ENCODE results near the gene VKORC1L1. TPM values are rescaled to one million over a fixed set of nuclear protein-coding genes. Genes with fewer than 3 reads are reported as not detected.
"Not testable (repeated sequence)": the region's sequence is repeated elsewhere in the genome, so short reads cannot be mapped to it uniquely, and the experiment has no call there.

Gene VKORC1L1
- total RNA-seq, 2 experiments from 2014 or later: 1.9 to 3.0 TPM

DNA sequence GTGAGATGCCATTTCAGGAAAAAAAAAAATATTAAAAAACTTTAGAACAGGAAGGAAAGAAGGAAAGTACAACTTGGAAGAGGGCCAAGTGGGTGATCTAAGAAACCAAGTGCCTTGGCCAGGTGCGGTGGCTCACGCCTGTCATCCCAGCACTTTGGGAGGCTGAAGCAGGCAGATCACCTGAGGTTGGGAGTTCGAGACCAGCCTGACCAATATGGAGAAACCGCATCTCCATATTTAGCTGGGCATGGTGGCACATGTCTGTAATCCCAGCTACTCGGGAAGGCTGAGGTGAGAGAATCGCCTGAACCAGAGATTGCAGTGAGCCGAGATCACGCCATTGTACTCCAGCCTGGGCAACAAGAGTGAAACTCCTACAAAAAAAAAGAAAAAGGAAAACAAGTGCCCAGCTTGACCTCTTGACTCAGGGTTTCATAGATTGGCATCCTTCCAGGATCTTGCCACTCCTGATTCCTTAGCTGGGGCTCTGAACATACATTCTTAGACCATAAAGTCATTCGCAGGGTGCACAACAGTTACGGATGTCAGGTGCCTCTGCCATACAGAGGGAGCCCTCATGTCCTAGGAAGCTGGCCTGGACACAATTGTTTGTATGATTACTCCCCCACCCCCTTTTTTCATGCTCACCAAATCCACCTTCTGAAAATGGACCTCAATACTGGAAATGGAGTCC, 111.2 kb downstream of the VKORC1L1 start:
- ChIA-PET POLR2A (no interaction called here), CTCF (no interaction called here)
- Mint-ChIP-seq H3K36me3 (ENCODE audit: low read depth) (peaks cover 14% of the 10 kb centered on the region), H3K27me3 (no peaks in the 10 kb centered on the region), H3K27ac (no peak overlapping the region), H3K9me3 (no peaks in the 10 kb centered on the region), H3K4me3 (peak overlapping the region; percentile 11), H3K4me1 (ENCODE audit: low read depth) (peaks cover 9% of the 10 kb centered on the region)
- TF ChIP-seq, protein P1, sequence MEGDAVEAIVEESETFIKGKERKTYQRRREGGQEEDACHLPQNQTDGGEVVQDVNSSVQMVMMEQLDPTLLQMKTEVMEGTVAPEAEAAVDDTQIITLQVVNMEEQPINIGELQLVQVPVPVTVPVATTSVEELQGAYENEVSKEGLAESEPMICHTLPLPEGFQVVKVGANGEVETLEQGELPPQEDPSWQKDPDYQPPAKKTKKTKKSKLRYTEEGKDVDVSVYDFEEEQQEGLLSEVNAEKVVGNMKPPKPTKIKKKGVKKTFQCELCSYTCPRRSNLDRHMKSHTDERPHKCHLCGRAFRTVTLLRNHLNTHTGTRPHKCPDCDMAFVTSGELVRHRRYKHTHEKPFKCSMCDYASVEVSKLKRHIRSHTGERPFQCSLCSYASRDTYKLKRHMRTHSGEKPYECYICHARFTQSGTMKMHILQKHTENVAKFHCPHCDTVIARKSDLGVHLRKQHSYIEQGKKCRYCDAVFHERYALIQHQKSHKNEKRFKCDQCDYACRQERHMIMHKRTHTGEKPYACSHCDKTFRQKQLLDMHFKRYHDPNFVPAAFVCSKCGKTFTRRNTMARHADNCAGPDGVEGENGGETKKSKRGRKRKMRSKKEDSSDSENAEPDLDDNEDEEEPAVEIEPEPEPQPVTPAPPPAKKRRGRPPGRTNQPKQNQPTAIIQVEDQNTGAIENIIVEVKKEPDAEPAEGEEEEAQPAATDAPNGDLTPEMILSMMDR (IDR thresholded peaks at IDR 0.05): no peak
- Histone ChIP-seq H3K9me3 (ENCODE audit: control insufficient read depth in 1 of 2, insufficient read depth in 1 of 2, low read length in 2 of 2) (no peaks in the 10 kb centered on the region), H3K4me1 (ENCODE audit: insufficient read depth, low read length) (peaks cover 31% of the 10 kb centered on the region), H3K27me3 (ENCODE audit: control insufficient read depth in 1 of 2, insufficient read depth in 2 of 2, low read length in 2 of 2) (no peaks in the 10 kb centered on the region), H3K4me3 (ENCODE audit: low read length) (no peak overlapping the region), H3K27ac (ENCODE audit: low read depth in 1 of 2, low read length in 2 of 2) (no peak overlapping the region), H3K36me3 (ENCODE audit: insufficient read depth, low read length) (peaks cover 8% of the 10 kb centered on the region)
- intact Hi-C loops (cut with DNase I, micrococcal nuclease): loop anchor here (2.0 to 10.0 kb wide), 12 partner anchors 93 to 1679 kb away; partner anchors contain the start of genes CRCP (in 1 of the 2), RABGEF1 (in 1 of the 2), TPST1 (in 1 of the 2) and VKORC1L1 (in 1 of the 2)
- ATAC-seq (ENCODE audit: poor library complexity) (no peak), DNase-seq (no peak)

DNA sequence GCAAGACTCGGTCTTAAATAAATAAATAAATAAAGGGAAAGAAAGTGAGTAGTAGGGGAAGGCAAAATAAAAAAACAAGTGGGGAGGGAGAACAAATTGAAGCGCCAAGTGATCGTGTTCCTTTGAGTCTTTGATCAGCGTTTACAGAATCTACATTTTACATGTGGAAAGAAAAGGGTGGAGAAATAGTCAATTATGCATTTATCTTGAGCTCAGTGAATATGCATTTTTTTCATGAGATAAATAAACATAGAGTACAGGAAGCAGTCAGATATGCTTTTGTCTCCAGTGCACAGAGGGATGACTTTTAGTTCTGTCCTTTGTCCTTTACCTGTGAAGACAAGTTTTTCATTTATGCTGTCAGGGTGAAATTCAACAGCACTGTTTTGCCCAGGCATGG, 115.2 kb downstream of the VKORC1L1 start:
- DNase-seq: no peak
- ATAC-seq (ENCODE audit: poor library complexity): no peak
- intact Hi-C loops (cut with DNase I, micrococcal nuclease): loop anchor here in 1 of 2 experiments (10.0 kb wide), 2 partner anchors 1083 to 1683 kb away; partner anchors contain the start of gene ZNF273

DNA sequence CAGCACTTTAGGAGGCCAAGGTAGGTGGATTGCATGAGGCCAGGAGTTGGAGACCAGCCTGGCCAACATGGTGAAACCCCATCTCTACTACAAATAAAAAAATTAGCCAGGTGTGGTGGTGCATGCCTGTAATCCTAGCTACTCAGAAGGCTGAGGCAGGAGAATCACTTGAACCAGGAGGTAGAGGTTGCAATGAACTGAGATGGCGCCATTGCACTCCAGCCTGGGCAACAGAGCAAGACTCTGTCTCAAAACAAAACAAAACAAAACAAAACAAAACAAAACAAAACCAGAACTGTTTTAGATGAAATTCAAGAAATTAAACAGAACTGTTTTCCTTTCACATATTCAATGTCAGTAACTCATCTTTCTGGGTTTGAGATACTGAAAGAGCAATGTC, 115.6 kb downstream of the VKORC1L1 start:
- H3K4me3 Mint-ChIP-seq; CTCF ChIA-PET; H3K9me3 Mint-ChIP-seq; POLR2A ChIA-PET; H3K9me3 ChIP-seq (ENCODE audit: control insufficient read depth in 1 of 2, insufficient read depth in 1 of 2, low read length in 2 of 2); H3K4me1 Mint-ChIP-seq (ENCODE audit: low read depth); H3K36me3 ChIP-seq (ENCODE audit: insufficient read depth, low read length); ATAC-seq (ENCODE audit: poor library complexity); H3K27ac Mint-ChIP-seq; DNase-seq; H3K27me3 ChIP-seq (ENCODE audit: control insufficient read depth in 1 of 2, insufficient read depth in 2 of 2, low read length in 2 of 2); H3K36me3 Mint-ChIP-seq (ENCODE audit: low read depth); H3K27ac ChIP-seq (ENCODE audit: low read depth in 1 of 2, low read length in 2 of 2); H3K4me3 ChIP-seq (ENCODE audit: low read length); H3K27me3 Mint-ChIP-seq; H3K4me1 ChIP-seq (ENCODE audit: insufficient read depth, low read length): not testable (repeated sequence)
- intact Hi-C loops (cut with DNase I, micrococcal nuclease): loop anchor here in 1 of 2 experiments (10.0 kb wide), 2 partner anchors 1084 to 1684 kb away; partner anchors contain the start of gene ZNF273

More for the DNA sequence above, 115.2 kb downstream of the VKORC1L1 start:
- no peaks in the 10 kb centered on the region for H3K9me3 ChIP-seq (ENCODE audit: control insufficient read depth in 1 of 2, insufficient read depth in 1 of 2, low read length in 2 of 2)
- Mint-ChIP-seq H3K4me1 (ENCODE audit: low read depth) (no peaks in the 10 kb centered on the region), H3K4me3 (no peak overlapping the region), H3K27me3 (no peaks in the 10 kb centered on the region), H3K36me3 (ENCODE audit: low read depth) (no peaks in the 10 kb centered on the region), H3K9me3 (no peaks in the 10 kb centered on the region), H3K27ac (no peak overlapping the region)
- ChIA-PET CTCF (no interaction called here), POLR2A (no interaction called here)
- no peak overlapping the region for H3K27ac ChIP-seq (ENCODE audit: low read depth in 1 of 2, low read length in 2 of 2)
- H3K36me3 ChIP-seq (ENCODE audit: insufficient read depth, low read length): no peaks in the 10 kb centered on the region
- H3K4me1 ChIP-seq (ENCODE audit: insufficient read depth, low read length): no peaks in the 10 kb centered on the region
- no peaks in the 10 kb centered on the region for H3K27me3 ChIP-seq (ENCODE audit: control insufficient read depth in 1 of 2, insufficient read depth in 2 of 2, low read length in 2 of 2)
- TF ChIP-seq, protein P1 (IDR thresholded peaks at IDR 0.05): no peak
- H3K4me3 ChIP-seq (ENCODE audit: low read length): no peak overlapping the region
